ENCODE measurements around the gene TPP1.

DNA sequence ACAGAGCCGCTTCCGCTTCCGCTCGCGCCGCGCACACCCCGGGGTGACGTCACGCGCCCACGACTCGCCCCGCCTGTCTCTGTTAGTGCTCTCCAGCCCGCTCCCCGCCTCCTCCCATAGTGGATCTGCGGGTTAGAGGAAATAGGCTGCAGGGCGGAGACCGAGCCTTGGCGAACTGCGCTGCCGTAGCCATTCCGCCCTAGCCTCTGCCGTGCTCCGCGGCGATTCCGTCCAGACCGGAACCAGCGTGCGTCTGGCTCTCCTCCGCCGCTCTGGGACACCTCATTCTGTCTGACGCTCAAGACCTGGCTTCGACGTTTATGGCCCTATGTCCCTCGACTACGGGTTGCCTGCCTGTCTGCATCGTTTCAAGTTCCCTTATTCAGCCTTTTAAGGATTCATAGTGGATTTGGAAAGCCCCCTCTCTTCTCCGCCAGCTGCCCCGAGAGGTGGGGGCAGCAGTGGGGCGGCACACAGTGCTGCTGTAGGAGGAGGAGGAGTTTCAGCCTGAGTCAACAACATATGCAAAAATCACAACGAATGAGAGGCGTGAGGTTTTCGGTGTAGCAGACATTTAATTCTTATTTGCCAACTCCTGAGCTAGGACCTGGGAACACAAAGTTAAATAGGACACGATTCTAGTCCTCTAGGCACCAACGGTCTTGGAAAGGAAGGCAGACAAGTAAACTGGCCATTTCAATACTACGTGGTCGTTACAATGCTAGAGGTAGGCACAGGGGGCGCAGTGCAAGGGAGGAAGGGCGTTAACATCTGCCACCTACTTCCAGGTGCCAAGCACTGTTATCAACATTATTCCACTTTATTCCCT, 6.8 kb downstream of the TPP1 start, which contains the start of gene TAF10:
- TF ChIP-seq, protein P1, sequence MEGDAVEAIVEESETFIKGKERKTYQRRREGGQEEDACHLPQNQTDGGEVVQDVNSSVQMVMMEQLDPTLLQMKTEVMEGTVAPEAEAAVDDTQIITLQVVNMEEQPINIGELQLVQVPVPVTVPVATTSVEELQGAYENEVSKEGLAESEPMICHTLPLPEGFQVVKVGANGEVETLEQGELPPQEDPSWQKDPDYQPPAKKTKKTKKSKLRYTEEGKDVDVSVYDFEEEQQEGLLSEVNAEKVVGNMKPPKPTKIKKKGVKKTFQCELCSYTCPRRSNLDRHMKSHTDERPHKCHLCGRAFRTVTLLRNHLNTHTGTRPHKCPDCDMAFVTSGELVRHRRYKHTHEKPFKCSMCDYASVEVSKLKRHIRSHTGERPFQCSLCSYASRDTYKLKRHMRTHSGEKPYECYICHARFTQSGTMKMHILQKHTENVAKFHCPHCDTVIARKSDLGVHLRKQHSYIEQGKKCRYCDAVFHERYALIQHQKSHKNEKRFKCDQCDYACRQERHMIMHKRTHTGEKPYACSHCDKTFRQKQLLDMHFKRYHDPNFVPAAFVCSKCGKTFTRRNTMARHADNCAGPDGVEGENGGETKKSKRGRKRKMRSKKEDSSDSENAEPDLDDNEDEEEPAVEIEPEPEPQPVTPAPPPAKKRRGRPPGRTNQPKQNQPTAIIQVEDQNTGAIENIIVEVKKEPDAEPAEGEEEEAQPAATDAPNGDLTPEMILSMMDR (IDR thresholded peaks at IDR 0.05) = peak; percentile 71
- no peak for TF ChIP-seq ZFX (IDR thresholded peaks at IDR 0.05; ENCODE audit: borderline replicate concordance)

All from 22Rv1 (cell line).